Urinary bladder (tissue), 4 donors: Measurements from ENCODE around the gene LRIF1. TPM values are rescaled to one million over a fixed set of nuclear protein-coding genes. Genes with fewer than 3 reads are reported as not detected.

Source experiments
- DNase-seq: peaks from one replicate; pipeline ENCODE4 v3.0.0-alpha.2; 2015; ENCODE audit errors: extremely low spot score
- H3K27ac ChIP-seq: one replicate; pipeline ENCODE4 v1.5.1; 2013; ENCODE audit warnings: low read depth, mild to moderate bottlenecking, moderate library complexity
- H3K36me3 ChIP-seq: one replicate; pipeline ENCODE4 v1.6.1; 2013; ENCODE audit warnings: mild to moderate bottlenecking, moderate library complexity; ENCODE audit not compliant: insufficient read depth
- H3K4me1 ChIP-seq: one replicate; pipeline ENCODE4 v1.6.1; 2013; ENCODE audit warnings: mild to moderate bottlenecking, moderate library complexity; ENCODE audit not compliant: insufficient read depth
- H3K4me3 ChIP-seq: one replicate; pipeline ENCODE4 v1.5.1; 2013; ENCODE audit warnings: low read depth, low read length
- WGBS: extraction: QIAGEN DNeasy Blood & Tissue Kit; methylation state at CpG from one replicate; pipeline ENCODE4 v1.1.7; 2013; 5-methylcytosine and 5-hydroxymethylcytosine counted together
- polyA plus RNA-seq: library from polyadenylated mRNA; stranded (reverse); fragments of 200-250 nt; gene quantifications from one replicate; pipeline ENCODE4 v1.2.3, GENCODE V29; 2013
- total RNA-seq: library from RNA; depleted of rRNA; stranded (reverse); fragments of >200 nt; gene quantifications from one replicate; pipeline ENCODE4 v1.2.3, GENCODE V29; 2014
- donor health status: healthy with polysubstance abuse.
- donor health status: healthy.

Gene LRIF1
- total and polyA plus RNA-seq, 2 donors = 7.9 to 10.6 TPM

GRCh38 chr1:110898734-110899457, 64.8 kb downstream of the LRIF1 start:
- H3K4me3 ChIP-seq = no peak overlapping the region
- H3K4me1 ChIP-seq = no peaks in the 10 kb centered on the region
- H3K27ac ChIP-seq = no peak overlapping the region
- H3K36me3 ChIP-seq = no peaks in the 10 kb centered on the region
- DNase-seq = no peak
- 66% methylated on average over 3 of the region's 3 CpGs for WGBS

GRCh38 chr1:110897681-110898080, 66.0 kb downstream of the LRIF1 start:
- Histone ChIP-seq H3K4me1 (no peaks in the 10 kb centered on the region), H3K36me3 (no peaks in the 10 kb centered on the region), H3K4me3 (no peak overlapping the region), H3K27ac (no peak overlapping the region)
- WGBS = 81% methylated on average over 2 of the region's 2 CpGs
- DNase-seq = no peak

Other genes with a start within 250 kb of the LRIF1 start
- 21.5 TPM for gene CD53, start 90.8 kb downstream of the LRIF1 start, total RNA-seq
- gene CD53, start 90.8 kb downstream of the LRIF1 start, polyA plus RNA-seq = 48.9 TPM
- 59.1 TPM for gene DRAM2, start 176.2 kb upstream of the LRIF1 start, total RNA-seq
- 47.1 TPM for gene DRAM2, start 176.2 kb upstream of the LRIF1 start, polyA plus RNA-seq
- 87.7 TPM for gene CEPT1, start 176.3 kb upstream of the LRIF1 start, total RNA-seq
- 20.4 TPM for gene CEPT1, start 176.3 kb upstream of the LRIF1 start, polyA plus RNA-seq
- gene DENND2D, start 236.7 kb upstream of the LRIF1 start, total RNA-seq = 23.9 TPM
- gene DENND2D, start 236.7 kb upstream of the LRIF1 start, polyA plus RNA-seq = 14.4 TPM